Loucy (cell line): Measurements from ENCODE around the gene IFITM10.

Experiments
- CTCF ChIP-seq: fragments of 200-600 bp; sonication (generic); conservative IDR thresholded peaks from 2 replicates; pipeline ENCODE4 v1.5.1; 2014; ENCODE audit warnings: mild to moderate bottlenecking, antibody characterized with exemption, low read length
- EZH2phosphoT487 ChIP-seq: fragments of 200-600 bp; IDR thresholded peaks from 2 replicates; pipeline ENCODE4 v1.6.1; 2018; ENCODE audit warnings: antibody characterized with exemption, mild to moderate bottlenecking, moderate library complexity, borderline replicate concordance

GRCh38 chr11:1748636-1749394 lies 1.6 kb downstream of the IFITM10 start:
- TF ChIP-seq CTCF (no peak), EZH2phosphoT487 (no peak)
